ENCODE data around the gene RNU5D-1. TPM values are rescaled to one million over a fixed set of nuclear protein-coding genes. Genes with fewer than 3 reads are reported as not detected.

Gene RNU5D-1
- total RNA-seq, 1 donor from 2014 or later = not detected

- Mint-ChIP-seq H3K36me3 (ENCODE audit: insufficient read depth) (peaks cover 5% of the 10 kb centered on the region), H3K4me1 (ENCODE audit: low read depth) (no peaks in the 10 kb centered on the region), H3K27ac (no peak overlapping the region), H3K4me3 (ENCODE audit: low read depth) (no peak overlapping the region), H3K27me3 (no peaks in the 10 kb centered on the region), H3K9me3 (ENCODE audit: low read depth) (no peaks in the 10 kb centered on the region)
- DNase-seq (ENCODE audit: low spot score, unreplicated experiment) = no peak
- TF ChIP-seq CTCF (IDR thresholded peaks at IDR 0.05; ENCODE audit: unreplicated experiment) = no peak
Measured at GRCh38 chr1:44693900-44694299, 37.1 kb downstream of the RNU5D-1 start.

GRCh38 chr1:44693159-44693558 lies 37.8 kb downstream of the RNU5D-1 start:
- DNase-seq (ENCODE audit: low spot score, unreplicated experiment) = no peak
- no peak for TF ChIP-seq CTCF (IDR thresholded peaks at IDR 0.05; ENCODE audit: unreplicated experiment)
- no peaks in the 10 kb centered on the region for H3K4me1 Mint-ChIP-seq (ENCODE audit: low read depth)
- no peak overlapping the region for H3K4me3 Mint-ChIP-seq (ENCODE audit: low read depth)
- no peaks in the 10 kb centered on the region for H3K27me3 Mint-ChIP-seq
- no peak overlapping the region for H3K27ac Mint-ChIP-seq
- peaks cover 5% of the 10 kb centered on the region for H3K36me3 Mint-ChIP-seq (ENCODE audit: insufficient read depth)
- no peaks in the 10 kb centered on the region for H3K9me3 Mint-ChIP-seq (ENCODE audit: low read depth)

GRCh38 chr1:44689447-44689765 lies 41.6 kb downstream of the RNU5D-1 start:
- H3K27ac Mint-ChIP-seq = no peak overlapping the region
- no peak overlapping the region for H3K4me3 Mint-ChIP-seq (ENCODE audit: low read depth)
- no peaks in the 10 kb centered on the region for H3K4me1 Mint-ChIP-seq (ENCODE audit: low read depth)
- H3K9me3 Mint-ChIP-seq (ENCODE audit: low read depth) = no peaks in the 10 kb centered on the region
- peaks cover 5% of the 10 kb centered on the region for H3K36me3 Mint-ChIP-seq (ENCODE audit: insufficient read depth)
- DNase-seq (ENCODE audit: low spot score, unreplicated experiment) = no peak
- no peak for TF ChIP-seq CTCF (IDR thresholded peaks at IDR 0.05; ENCODE audit: unreplicated experiment)
- no peaks in the 10 kb centered on the region for H3K27me3 Mint-ChIP-seq

GRCh38 chr1:44688760-44689446 lies 42.1 kb downstream of the RNU5D-1 start:
- Mint-ChIP-seq H3K4me1 (ENCODE audit: low read depth) (no peaks in the 10 kb centered on the region), H3K27ac (no peak overlapping the region), H3K36me3 (ENCODE audit: insufficient read depth) (peaks cover 5% of the 10 kb centered on the region), H3K4me3 (ENCODE audit: low read depth) (no peak overlapping the region), H3K27me3 (no peaks in the 10 kb centered on the region), H3K9me3 (ENCODE audit: low read depth) (no peaks in the 10 kb centered on the region)
- no peak for TF ChIP-seq CTCF (IDR thresholded peaks at IDR 0.05; ENCODE audit: unreplicated experiment)
- DNase-seq (ENCODE audit: low spot score, unreplicated experiment) = no peak

- Mint-ChIP-seq H3K4me1 (ENCODE audit: low read depth) (peaks cover 12% of the 10 kb centered on the region), H3K36me3 (ENCODE audit: insufficient read depth) (no peaks in the 10 kb centered on the region), H3K9me3 (ENCODE audit: low read depth) (no peaks in the 10 kb centered on the region), H3K27me3 (no peaks in the 10 kb centered on the region), H3K27ac (no peak overlapping the region), H3K4me3 (ENCODE audit: low read depth) (no peak overlapping the region)
- TF ChIP-seq CTCF (IDR thresholded peaks at IDR 0.05; ENCODE audit: unreplicated experiment) = no peak
- DNase-seq (ENCODE audit: low spot score, unreplicated experiment) = no peak
Measured at GRCh38 chr1:44685881-44686280, 45.1 kb downstream of the RNU5D-1 start.
